SU-DHL-6 (cell line): Measurements from ENCODE around the gene TLDC2.

Experiments
- CTCF ChIP-seq: fragments of 200-600 bp; sonication (generic); IDR thresholded peaks from one replicate; pipeline ENCODE4 v1.5.1; 2017; ENCODE audit warnings: antibody characterized with exemption, mild to moderate bottlenecking, low read length, moderate library complexity; ENCODE audit not compliant: insufficient read depth, poor library complexity, severe bottlenecking
- EZH2phosphoT487 ChIP-seq: fragments of 200-600 bp; sonication (generic), shearing (Covaris generic); conservative IDR thresholded peaks from 2 replicates; pipeline ENCODE4 v1.6.1; 2018; ENCODE audit warnings: mild to moderate bottlenecking, antibody characterized with exemption, low read length, moderate library complexity, mixed read lengths

GRCh38 chr20:36929290-36929689 is 53.4 kb downstream of the TLDC2 start:
- TF ChIP-seq CTCF: no peak
- no peak for TF ChIP-seq EZH2phosphoT487
